ENCODE results near the gene POPDC2.

DNA sequence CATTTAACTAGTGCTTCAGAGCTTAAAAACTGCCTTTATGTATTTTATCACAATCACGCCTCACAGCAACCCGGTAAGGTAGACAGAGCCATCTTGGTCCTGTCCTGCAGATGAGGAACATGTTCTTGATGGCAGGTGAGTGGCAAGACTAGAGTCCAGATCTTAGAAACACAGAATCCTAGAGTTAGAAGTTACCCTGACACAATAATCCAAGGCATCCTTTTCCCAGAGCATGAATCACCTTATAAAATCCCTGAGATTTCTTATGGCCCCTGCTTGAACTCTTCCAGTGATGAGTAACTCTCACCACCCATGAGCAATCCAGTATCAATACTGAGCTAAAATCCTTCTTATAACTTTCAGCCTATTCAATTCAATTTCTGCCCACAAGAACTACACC is 16.9 kb downstream of the POPDC2 start:
- TF ChIP-seq POLR2A (IDR thresholded peaks at IDR 0.05) (no peak), POLR2AphosphoS5 (IDR thresholded peaks at IDR 0.05) (no peak)
- TF ChIP-seq, protein P1, sequence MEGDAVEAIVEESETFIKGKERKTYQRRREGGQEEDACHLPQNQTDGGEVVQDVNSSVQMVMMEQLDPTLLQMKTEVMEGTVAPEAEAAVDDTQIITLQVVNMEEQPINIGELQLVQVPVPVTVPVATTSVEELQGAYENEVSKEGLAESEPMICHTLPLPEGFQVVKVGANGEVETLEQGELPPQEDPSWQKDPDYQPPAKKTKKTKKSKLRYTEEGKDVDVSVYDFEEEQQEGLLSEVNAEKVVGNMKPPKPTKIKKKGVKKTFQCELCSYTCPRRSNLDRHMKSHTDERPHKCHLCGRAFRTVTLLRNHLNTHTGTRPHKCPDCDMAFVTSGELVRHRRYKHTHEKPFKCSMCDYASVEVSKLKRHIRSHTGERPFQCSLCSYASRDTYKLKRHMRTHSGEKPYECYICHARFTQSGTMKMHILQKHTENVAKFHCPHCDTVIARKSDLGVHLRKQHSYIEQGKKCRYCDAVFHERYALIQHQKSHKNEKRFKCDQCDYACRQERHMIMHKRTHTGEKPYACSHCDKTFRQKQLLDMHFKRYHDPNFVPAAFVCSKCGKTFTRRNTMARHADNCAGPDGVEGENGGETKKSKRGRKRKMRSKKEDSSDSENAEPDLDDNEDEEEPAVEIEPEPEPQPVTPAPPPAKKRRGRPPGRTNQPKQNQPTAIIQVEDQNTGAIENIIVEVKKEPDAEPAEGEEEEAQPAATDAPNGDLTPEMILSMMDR (IDR thresholded peaks at IDR 0.05 in 8 of 11, conservative IDR thresholded peaks at IDR 0.05 in 3 of 11): no peak

Measured in spleen (tissue), 7 donors.